ENCODE data around the gene JUP.
A peak's percentile ranks its signal among the peaks of the same experiment; 100 is the strongest.
"Not testable (repeated sequence)": the region's sequence is repeated elsewhere in the genome, so short reads cannot be mapped to it uniquely, and the experiment has no call there.

JUP gene

GRCh38 chr17:41786227-41787020, at the start of gene JUP:
JUP (minus strand) TSS chr17:41786711; CDS start chr17:41771854, 14,857 bp downstream.
- FAIRE-seq, result peak; percentile 91

GRCh38 chr17:41835800-41836549, 49.5 kb upstream of the JUP start, which contains the start of gene NT5C3B:
NT5C3B (minus strand) TSS chr17:41836232; CDS start chr17:41836193, 39 bp downstream.
- no peak for FAIRE-seq

- no peak for FAIRE-seq
Observed at GRCh38 chr17:41835214-41835799, 48.8 kb upstream of the JUP start.

- FAIRE-seq, result not testable (repeated sequence)
Observed at GRCh38 chr17:41829961-41830360, 43.5 kb upstream of the JUP start.

GRCh38 chr17:41825175-41825845, 38.8 kb upstream of the JUP start:
- FAIRE-seq, result no peak

- no peak for FAIRE-seq
Observed at GRCh38 chr17:41824086-41824485, 37.6 kb upstream of the JUP start.

- FAIRE-seq, result no peak
Observed at GRCh38 chr17:41823580-41823979, 37.1 kb upstream of the JUP start.

GRCh38 chr17:41823141-41823524, 36.6 kb upstream of the JUP start:
- no peak for FAIRE-seq

- FAIRE-seq, result no peak
Observed at GRCh38 chr17:41822216-41823140, 36.0 kb upstream of the JUP start.

- no peak for FAIRE-seq
Observed at GRCh38 chr17:41821776-41822175, 35.3 kb upstream of the JUP start.

- FAIRE-seq, result no peak
Observed at GRCh38 chr17:41818024-41818423, 31.5 kb upstream of the JUP start.

- FAIRE-seq, result no peak
Observed at GRCh38 chr17:41816637-41817320, 30.3 kb upstream of the JUP start.

GRCh38 chr17:41814195-41814594, 27.7 kb upstream of the JUP start:
- no peak for FAIRE-seq

- FAIRE-seq, result no peak
Observed at GRCh38 chr17:41813699-41814124, 27.2 kb upstream of the JUP start.

GRCh38 chr17:41813152-41813680, 26.7 kb upstream of the JUP start:
- FAIRE-seq, result no peak

- no peak for FAIRE-seq
Observed at GRCh38 chr17:41812381-41813151, 26.1 kb upstream of the JUP start, which contains the start of gene FKBP10. FKBP10 (plus strand) TSS chr17:41813004; CDS start chr17:41813035, 31 bp downstream.

- no peak for FAIRE-seq
Observed at GRCh38 chr17:41811549-41812380, 25.3 kb upstream of the JUP start, which contains the start of gene P3H4. P3H4 (minus strand) TSS chr17:41811949; CDS start chr17:41811915, 34 bp downstream.

- no peak for FAIRE-seq
Observed at GRCh38 chr17:41810659-41811548, 24.4 kb upstream of the JUP start.
